ENCODE results near the gene ITGB1BP1. TPM values are rescaled to one million over a fixed set of nuclear protein-coding genes. Genes with fewer than 3 reads are reported as not detected.
A peak's percentile ranks its signal among the peaks of the same experiment; 100 is the strongest.

The ITGB1BP1 gene
- total and polyA plus RNA-seq, 9 donors = 43.3 to 107 (median 84.7) TPM

- Histone ChIP-seq H3K36me3 (ENCODE audit: control insufficient read depth, insufficient read depth, low read length) (peaks cover 64% of the 10 kb centered on the region), H3K4me1 (ENCODE audit: control insufficient read depth, insufficient read depth, low read length) (peaks cover 11% of the 10 kb centered on the region), H3K4me3 (ENCODE audit: low read length) (no peak overlapping the region), H3K9me3 (replicated peaks; ENCODE audit: control insufficient read depth, low read depth, low read length) (no peaks in the 10 kb centered on the region), H3K27me3 (ENCODE audit: control insufficient read depth, insufficient read depth, low read length) (no peaks in the 10 kb centered on the region), H3K27ac (ENCODE audit: low read length) (peak overlapping the region; percentile 86)
- DNase-seq = no peak
- WGBS (ENCODE audit: insufficient coverage) = 76% methylated on average over 9 of the region's 13 CpGs
Measured at GRCh38 chr2:9391961-9392720, 31.2 kb downstream of the ITGB1BP1 start.

- Histone ChIP-seq H3K9me3 (replicated peaks; ENCODE audit: control insufficient read depth, low read depth, low read length) (no peaks in the 10 kb centered on the region), H3K4me1 (ENCODE audit: control insufficient read depth, insufficient read depth, low read length) (peaks cover 17% of the 10 kb centered on the region), H3K36me3 (ENCODE audit: control insufficient read depth, insufficient read depth, low read length) (peaks cover 63% of the 10 kb centered on the region), H3K27me3 (ENCODE audit: control insufficient read depth, insufficient read depth, low read length) (no peaks in the 10 kb centered on the region), H3K4me3 (ENCODE audit: low read length) (no peak overlapping the region), H3K27ac (ENCODE audit: low read length) (no peak overlapping the region)
- WGBS (ENCODE audit: insufficient coverage) = 89% methylated on average over 19 of the region's 19 CpGs
- DNase-seq = no peak
Measured at GRCh38 chr2:9390991-9391390, 32.3 kb downstream of the ITGB1BP1 start.

- no peaks in the 10 kb centered on the region for H3K9me3 ChIP-seq (replicated peaks; ENCODE audit: control insufficient read depth, low read depth, low read length)
- H3K4me3 ChIP-seq (ENCODE audit: low read length) = no peak overlapping the region
- H3K4me1 ChIP-seq (ENCODE audit: control insufficient read depth, insufficient read depth, low read length) = peaks cover 17% of the 10 kb centered on the region
- no peak for DNase-seq
- WGBS (ENCODE audit: insufficient coverage) = 93% methylated on average over 4 of the region's 7 CpGs
- H3K36me3 ChIP-seq (ENCODE audit: control insufficient read depth, insufficient read depth, low read length) = peaks cover 68% of the 10 kb centered on the region
- H3K27ac ChIP-seq (ENCODE audit: low read length) = no peak overlapping the region
- no peaks in the 10 kb centered on the region for H3K27me3 ChIP-seq (ENCODE audit: control insufficient read depth, insufficient read depth, low read length)
Measured at GRCh38 chr2:9390151-9390850, 33.0 kb downstream of the ITGB1BP1 start.

GRCh38 chr2:9388950-9389911, 34.1 kb downstream of the ITGB1BP1 start:
- H3K27me3 ChIP-seq (ENCODE audit: control insufficient read depth, insufficient read depth, low read length) = no peaks in the 10 kb centered on the region
- peaks cover 17% of the 10 kb centered on the region for H3K4me1 ChIP-seq (ENCODE audit: control insufficient read depth, insufficient read depth, low read length)
- no peak for DNase-seq
- no peak overlapping the region for H3K27ac ChIP-seq (ENCODE audit: low read length)
- WGBS (ENCODE audit: insufficient coverage) = 88% methylated on average over 27 of the region's 28 CpGs
- peaks cover 69% of the 10 kb centered on the region for H3K36me3 ChIP-seq (ENCODE audit: control insufficient read depth, insufficient read depth, low read length)
- no peak overlapping the region for H3K4me3 ChIP-seq (ENCODE audit: low read length)
- no peaks in the 10 kb centered on the region for H3K9me3 ChIP-seq (replicated peaks; ENCODE audit: control insufficient read depth, low read depth, low read length)

DNA sequence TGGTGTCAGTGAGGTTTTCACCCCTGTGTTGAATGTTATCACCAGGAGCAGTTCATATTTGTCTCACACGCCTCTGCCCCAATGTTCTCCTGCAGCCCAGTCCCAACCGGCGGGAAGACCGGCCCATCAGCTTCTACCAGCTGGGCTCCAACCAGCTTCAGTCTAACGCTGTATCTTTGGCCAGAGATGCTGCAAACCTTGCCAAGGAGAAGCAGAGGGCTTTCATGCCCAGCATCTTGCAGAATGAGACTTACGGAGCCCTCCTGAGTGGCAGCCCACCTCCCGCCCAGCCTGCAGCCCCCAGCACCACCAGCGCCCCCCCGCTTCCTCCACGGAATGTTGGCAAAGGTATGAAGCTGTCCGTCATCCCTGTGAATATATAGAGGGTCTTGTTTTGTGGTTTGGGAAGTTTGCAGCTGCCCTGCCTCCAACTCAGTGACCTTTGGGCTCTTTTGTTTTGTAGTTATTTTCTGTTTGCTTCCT, 35.1 kb downstream of the ITGB1BP1 start:
- WGBS (ENCODE audit: insufficient coverage) = 91% methylated on average over 7 of the region's 11 CpGs
- Histone ChIP-seq H3K27me3 (ENCODE audit: control insufficient read depth, insufficient read depth, low read length) (no peaks in the 10 kb centered on the region), H3K9me3 (replicated peaks; ENCODE audit: control insufficient read depth, low read depth, low read length) (no peaks in the 10 kb centered on the region), H3K27ac (ENCODE audit: low read length) (no peak overlapping the region), H3K36me3 (ENCODE audit: control insufficient read depth, insufficient read depth, low read length) (peaks cover 67% of the 10 kb centered on the region), H3K4me3 (ENCODE audit: low read length) (no peak overlapping the region), H3K4me1 (ENCODE audit: control insufficient read depth, insufficient read depth, low read length) (peaks cover 13% of the 10 kb centered on the region)
- no peak for DNase-seq

GRCh38 chr2:9385841-9386240, 37.5 kb downstream of the ITGB1BP1 start:
- no peak for DNase-seq
- H3K9me3 ChIP-seq (replicated peaks; ENCODE audit: control insufficient read depth, low read depth, low read length) = no peaks in the 10 kb centered on the region
- H3K27me3 ChIP-seq (ENCODE audit: control insufficient read depth, insufficient read depth, low read length) = no peaks in the 10 kb centered on the region
- peaks cover 79% of the 10 kb centered on the region for H3K36me3 ChIP-seq (ENCODE audit: control insufficient read depth, insufficient read depth, low read length)
- H3K4me3 ChIP-seq (ENCODE audit: low read length) = no peak overlapping the region
- WGBS (ENCODE audit: insufficient coverage) = 83% methylated on average over 1 of the region's 6 CpGs
- peaks cover 13% of the 10 kb centered on the region for H3K4me1 ChIP-seq (ENCODE audit: control insufficient read depth, insufficient read depth, low read length)
- no peak overlapping the region for H3K27ac ChIP-seq (ENCODE audit: low read length)

- H3K36me3 ChIP-seq (ENCODE audit: control insufficient read depth, insufficient read depth, low read length) = peaks cover 72% of the 10 kb centered on the region
- no peak overlapping the region for H3K27ac ChIP-seq (ENCODE audit: low read length)
- DNase-seq = no peak
- no peaks in the 10 kb centered on the region for H3K27me3 ChIP-seq (ENCODE audit: control insufficient read depth, insufficient read depth, low read length)
- H3K4me3 ChIP-seq (ENCODE audit: low read length) = no peak overlapping the region
- WGBS (ENCODE audit: insufficient coverage) = 73% methylated on average over 2 of the region's 4 CpGs
- peaks cover 17% of the 10 kb centered on the region for H3K4me1 ChIP-seq (ENCODE audit: control insufficient read depth, insufficient read depth, low read length)
- no peaks in the 10 kb centered on the region for H3K9me3 ChIP-seq (replicated peaks; ENCODE audit: control insufficient read depth, low read depth, low read length)
Measured at GRCh38 chr2:9384521-9384920, 38.8 kb downstream of the ITGB1BP1 start.

GRCh38 chr2:9382604-9383235, 40.6 kb downstream of the ITGB1BP1 start:
- 92% methylated on average over 2 of the region's 6 CpGs for WGBS (ENCODE audit: insufficient coverage)

DNA sequence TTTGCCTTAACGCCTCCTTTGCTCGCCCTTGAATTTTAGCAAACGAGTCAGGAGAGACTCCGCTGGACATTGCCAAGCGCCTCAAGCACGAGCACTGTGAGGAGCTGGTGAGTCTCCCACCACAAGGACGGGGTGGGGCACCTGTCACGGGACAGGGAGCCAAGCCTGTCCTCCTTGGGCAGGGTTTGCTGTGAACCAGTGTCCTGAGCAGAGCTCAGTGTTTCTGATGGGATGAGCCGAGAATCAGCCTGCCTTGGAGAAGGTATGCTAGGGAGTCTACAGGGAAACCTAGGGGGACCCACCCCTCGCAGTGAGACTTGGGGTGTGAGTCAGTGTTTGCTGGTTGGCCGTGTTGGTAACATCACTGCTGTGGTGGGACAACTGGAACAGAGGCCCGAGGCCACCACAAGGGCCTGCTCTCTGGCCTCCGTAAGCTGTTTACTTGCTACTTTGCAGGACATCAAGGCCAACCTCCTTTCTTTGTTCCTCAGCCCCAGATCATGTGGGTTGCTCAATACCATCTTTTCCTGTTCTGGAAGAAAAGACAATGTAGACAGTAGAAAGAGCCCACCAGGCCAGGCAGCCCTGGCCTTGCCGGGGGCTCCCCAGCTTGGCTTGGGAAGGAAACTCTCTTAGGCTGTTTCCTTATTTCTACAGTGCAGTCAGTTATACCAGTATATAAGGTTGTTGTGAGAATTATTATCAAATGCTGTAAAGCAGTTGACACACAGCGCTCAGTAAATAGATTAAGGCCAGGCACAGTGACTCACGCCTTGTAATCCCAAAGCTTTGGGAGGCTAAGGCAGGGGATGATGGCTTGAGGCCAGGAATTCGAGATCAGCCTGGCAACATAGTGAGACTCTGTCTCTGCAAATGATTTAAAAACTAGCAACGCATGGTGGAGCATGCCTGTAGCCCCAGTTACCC, 42.4 kb downstream of the ITGB1BP1 start:
- Histone ChIP-seq H3K36me3 (ENCODE audit: control insufficient read depth, insufficient read depth, low read length) (peaks cover 68% of the 10 kb centered on the region), H3K27ac (ENCODE audit: low read length) (peak overlapping the region; percentile 20), H3K4me1 (ENCODE audit: control insufficient read depth, insufficient read depth, low read length) (peaks cover 31% of the 10 kb centered on the region), H3K9me3 (replicated peaks; ENCODE audit: control insufficient read depth, low read depth, low read length) (no peaks in the 10 kb centered on the region), H3K4me3 (ENCODE audit: low read length) (no peak overlapping the region), H3K27me3 (ENCODE audit: control insufficient read depth, insufficient read depth, low read length) (no peaks in the 10 kb centered on the region)
- 81% methylated on average over 14 of the region's 18 CpGs for whole genome bisulfite sequencing (ENCODE audit: insufficient coverage)
- DNase-seq = peak; percentile 68

More at GRCh38 chr2:9382604-9383235, 40.6 kb downstream of the ITGB1BP1 start:
- Histone ChIP-seq H3K4me3 (ENCODE audit: low read length) (no peak overlapping the region), H3K27me3 (ENCODE audit: control insufficient read depth, insufficient read depth, low read length) (no peaks in the 10 kb centered on the region), H3K27ac (ENCODE audit: low read length) (no peak overlapping the region), H3K36me3 (ENCODE audit: control insufficient read depth, insufficient read depth, low read length) (peaks cover 63% of the 10 kb centered on the region), H3K4me1 (ENCODE audit: control insufficient read depth, insufficient read depth, low read length) (peaks cover 35% of the 10 kb centered on the region), H3K9me3 (replicated peaks; ENCODE audit: control insufficient read depth, low read depth, low read length) (no peaks in the 10 kb centered on the region)
- DNase-seq = no peak
